Measurements from ENCODE around the gene LRRC3. TPM values are rescaled to one million over a fixed set of nuclear protein-coding genes. Genes with fewer than 3 reads are reported as not detected.

The LRRC3 gene
- polyA plus RNA-seq, 1 experiment, result 0.59 TPM

- POLR2A ChIA-PET, result no interaction called here
- Histone ChIP-seq H3K36me3 (ENCODE audit: control insufficient read depth, insufficient read depth, low read length) (no peaks in the 10 kb centered on the region), H3K27me3 (ENCODE audit: control insufficient read depth, insufficient read depth, low read length) (no peaks in the 10 kb centered on the region), H3K4me3 (ENCODE audit: low read depth, low read length) (no peak overlapping the region)
- DNase-seq (ENCODE audit: low read depth), result no peak
- no peak for TF ChIP-seq CTCF (IDR thresholded peaks at IDR 0.05; ENCODE audit: insufficient read depth, low read depth, low read length)
- CTCF ChIA-PET, result interaction anchor here (0.7 to 1.8 kb wide), 4 partner anchors 11 to 331 kb away, joined by 3 to 6 read pairs (median 4); no protein-coding TSS in a partner anchor
These were observed 7.0 kb downstream of the LRRC3 start for GRCh38 chr21:44462086-44462833.

DNA sequence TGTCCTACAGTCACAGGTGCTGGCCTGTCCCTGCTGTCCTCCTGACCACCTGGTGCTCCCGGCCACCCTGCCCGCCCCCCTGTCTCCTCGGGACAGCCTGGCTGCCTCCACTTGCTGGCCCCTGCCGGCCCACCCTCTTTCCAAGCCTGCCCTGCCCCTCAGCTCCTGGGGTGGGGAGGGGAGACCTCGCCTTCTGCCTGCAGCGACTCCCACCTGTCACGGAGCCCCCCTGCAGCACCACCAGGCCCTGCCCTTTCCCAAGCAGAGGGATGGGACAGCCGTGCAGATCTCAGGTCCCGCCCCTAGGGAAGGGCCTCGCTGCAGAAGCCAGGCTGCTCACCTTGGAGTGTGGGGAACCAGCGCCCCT lies 7.5 kb downstream of the LRRC3 start:
- Histone ChIP-seq H3K36me3 (ENCODE audit: control insufficient read depth, insufficient read depth, low read length) (no peaks in the 10 kb centered on the region), H3K4me3 (ENCODE audit: low read depth, low read length) (no peak overlapping the region), H3K27me3 (ENCODE audit: control insufficient read depth, insufficient read depth, low read length) (no peaks in the 10 kb centered on the region)
- DNase-seq (ENCODE audit: low read depth), result no peak
- ChIA-PET CTCF (no interaction called here), POLR2A (no interaction called here)
- no peak for TF ChIP-seq CTCF (IDR thresholded peaks at IDR 0.05; ENCODE audit: insufficient read depth, low read depth, low read length)

DNA sequence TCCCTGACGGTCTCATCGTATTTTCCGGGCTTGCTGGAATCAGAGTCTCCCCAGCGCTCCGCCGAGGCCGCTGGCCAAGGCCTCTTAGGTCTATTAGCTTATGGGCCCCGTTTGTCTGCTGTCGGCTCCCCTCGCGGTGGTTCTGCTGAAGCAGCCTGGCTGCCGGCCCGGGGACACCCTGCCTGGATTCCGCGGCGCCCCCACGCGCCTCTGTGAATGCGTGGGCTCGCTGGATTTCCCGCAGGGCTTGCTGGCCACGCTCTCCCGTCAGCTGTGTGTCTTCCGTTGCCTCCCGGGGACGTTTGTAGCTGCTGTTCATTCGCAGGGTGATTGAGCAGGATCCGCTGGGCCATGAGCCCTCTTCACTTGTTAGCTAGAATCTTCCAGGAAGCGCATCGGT lies 8.4 kb downstream of the LRRC3 start:
- Histone ChIP-seq H3K36me3 (ENCODE audit: control insufficient read depth, insufficient read depth, low read length) (no peaks in the 10 kb centered on the region), H3K4me3 (ENCODE audit: low read depth, low read length) (no peak overlapping the region), H3K27me3 (ENCODE audit: control insufficient read depth, insufficient read depth, low read length) (no peaks in the 10 kb centered on the region)
- CTCF ChIA-PET, result interaction anchor here (0.8 kb wide), 2 partner anchors 8 to 16 kb away, joined by 3 read pairs; no protein-coding TSS in a partner anchor
- no peak for TF ChIP-seq CTCF (IDR thresholded peaks at IDR 0.05; ENCODE audit: insufficient read depth, low read depth, low read length)
- DNase-seq (ENCODE audit: low read depth), result no peak
- POLR2A ChIA-PET, result no interaction called here

DNA sequence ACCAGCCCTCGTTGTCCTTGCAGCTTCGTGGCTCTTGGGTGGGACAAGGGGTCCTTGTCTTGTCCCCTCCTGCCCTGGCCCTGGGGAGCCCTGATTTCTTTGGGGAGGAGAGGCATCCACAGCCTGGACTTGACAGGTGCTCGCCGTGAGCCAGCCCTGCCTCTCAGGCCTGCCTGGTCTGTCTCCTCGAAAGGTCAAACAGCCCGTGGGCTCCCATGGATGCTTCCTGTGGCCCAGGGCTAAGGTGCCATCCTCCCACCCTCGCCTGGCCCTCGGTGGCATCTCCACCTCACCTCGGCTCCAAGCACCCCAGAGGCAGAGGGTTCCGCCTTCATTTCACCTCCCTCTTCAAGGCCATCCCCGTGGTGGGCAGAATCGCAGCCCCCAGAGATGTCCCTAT lies 9.0 kb downstream of the LRRC3 start:
- POLR2A ChIA-PET, result no interaction called here
- CTCF ChIA-PET, result interaction anchor here (0.8 kb wide), 1 partner anchor 8 kb away, joined by 3 read pairs; no protein-coding TSS in a partner anchor
- H3K27me3 ChIP-seq (ENCODE audit: control insufficient read depth, insufficient read depth, low read length), result no peaks in the 10 kb centered on the region

More for the DNA sequence above, 9.0 kb downstream of the LRRC3 start:
- H3K4me3 ChIP-seq (ENCODE audit: low read depth, low read length), result no peak overlapping the region
- no peaks in the 10 kb centered on the region for H3K36me3 ChIP-seq (ENCODE audit: control insufficient read depth, insufficient read depth, low read length)
- no peak for TF ChIP-seq CTCF (IDR thresholded peaks at IDR 0.05; ENCODE audit: insufficient read depth, low read depth, low read length)
- DNase-seq (ENCODE audit: low read depth), result no peak
